Endothelial cell of umbilical vein (primary cell): Measurements from ENCODE around the gene CCL16. TPM values are rescaled to one million over a fixed set of nuclear protein-coding genes. Genes with fewer than 3 reads are reported as not detected.

ENCODE experiments used
- BruUV-seq: library from RNA; stranded (reverse); fragments of 400-500 nt; replicated peaks from 2 replicates; lab custom pipeline; 2021; lab: Mats Ljungman, UMichigan
- CTCF ChIA-PET: fragments of 300-600, 350-600 bp; sonication (Branson Sonifier 250); formaldehyde crosslinking; loops from one replicate; lab custom pipeline; 2021; ENCODE audit warnings: antibody characterized with exemption, inconsistent platforms; lab: Charles Lee
- POLR2A ChIA-PET: fragments of 300-600, 350-600 bp; sonication (Branson Sonifier 250); formaldehyde crosslinking; loops from one replicate; lab custom pipeline; 2021; ENCODE audit warnings: antibody characterized with exemption, inconsistent platforms; lab: Charles Lee
- DNase-seq: peaks from one replicate; pipeline ENCODE4 v3.0.0-alpha.2; 2011; ENCODE audit warnings: low read depth, low spot score
- FAIRE-seq: peaks from 2 replicates; lab custom pipeline; 2011; peaks lifted over from hg19 to GRCh38; lab: Jason Lieb, UNC
- H2AFZ ChIP-seq: 2 replicates; pipeline ENCODE4 v1.6.0; 2012; ENCODE audit warnings: low read depth, low read length, control low read depth, inconsistent platforms
- H3K27ac ChIP-seq: 2 replicates; pipeline ENCODE4 v1.5.1; 2011; ENCODE audit warnings: low read depth, mild to moderate bottlenecking, control low read depth, low read length, moderate library complexity; ENCODE audit not compliant: insufficient read depth
- H3K27me3 ChIP-seq, 2 experiments: 2 replicates each; pipeline versions ENCODE4 v1.6.0 to v1.6.1; 2011; ENCODE audit warnings: low read length in 2 of 2, mixed read lengths in 1 of 2; ENCODE audit not compliant: control insufficient read depth in 2 of 2, insufficient read depth in 2 of 2
- H3K36me3 ChIP-seq, 2 experiments: 2 replicates in 1 of 2; 3 replicates in 1 of 2; pipeline ENCODE4 v1.5.1; 2011; ENCODE audit warnings: low read length in 2 of 2, mild to moderate bottlenecking in 1 of 2, moderate library complexity in 1 of 2; ENCODE audit not compliant: control insufficient read depth in 2 of 2, insufficient read depth in 2 of 2; ENCODE audit errors: extremely low read depth in 1 of 2
- H3K4me1 ChIP-seq: 3 replicates; pipeline ENCODE4 v1.5.1; 2011; ENCODE audit warnings: mild to moderate bottlenecking, low read length; ENCODE audit not compliant: control insufficient read depth, insufficient read depth; ENCODE audit errors: extremely low read depth
- H3K4me2 ChIP-seq: 2 replicates; pipeline ENCODE4 v1.6.1; 2011; ENCODE audit warnings: low read length, control low read depth, mixed read lengths; ENCODE audit not compliant: insufficient read depth
- H3K4me3 ChIP-seq, 3 experiments: fragments of 200-600 bp in 1 of 3; sonication (generic), shearing (Covaris generic) in 1 of 3; replicated peaks in 1 of 3; 2 replicates each; pipeline ENCODE4 v1.5.1; 2011 to 2016; ENCODE audit warnings: control low read depth in 3 of 3, low read length in 3 of 3, mild to moderate bottlenecking in 2 of 3, inconsistent platforms in 1 of 3, low read depth in 1 of 3, moderate library complexity in 1 of 3; ENCODE audit not compliant: insufficient read depth in 1 of 3
- H3K79me2 ChIP-seq: 2 replicates; pipeline ENCODE4 v1.6.0; 2012; ENCODE audit warnings: low read length, inconsistent platforms; ENCODE audit not compliant: control insufficient read depth, insufficient read depth
- H3K9ac ChIP-seq: replicated peaks from 2 replicates; pipeline ENCODE3; 2011; ENCODE audit warnings: low read length, control low read depth; ENCODE audit not compliant: insufficient read depth; ENCODE audit errors: extremely low read depth
- H3K9me1 ChIP-seq: replicated peaks from 3 replicates; pipeline ENCODE4 v1.6.0; 2011; ENCODE audit warnings: mild to moderate bottlenecking, low read length; ENCODE audit not compliant: control insufficient read depth, insufficient read depth; ENCODE audit errors: extremely low read depth
- H3K9me3 ChIP-seq: replicated peaks from 2 replicates; pipeline ENCODE4 v1.5.1; 2012; ENCODE audit warnings: low read length, inconsistent platforms; ENCODE audit not compliant: control insufficient read depth, insufficient read depth
- H4K20me1 ChIP-seq: replicated peaks from 2 replicates; pipeline ENCODE3; 2011; ENCODE audit warnings: mild to moderate bottlenecking, low read length; ENCODE audit not compliant: control insufficient read depth, insufficient read depth; ENCODE audit errors: extremely low read depth
- EZH2 ChIP-seq: IDR thresholded peaks from 2 replicates; pipeline ENCODE4 v1.6.1; 2012; ENCODE audit warnings: borderline replicate concordance, low read depth, mild to moderate bottlenecking, moderate library complexity, low read length, inconsistent platforms; ENCODE audit not compliant: severe bottlenecking
- FOS ChIP-seq: IDR thresholded peaks from 2 replicates; pipeline ENCODE4 v1.6.1; 2011; ENCODE audit warnings: mild to moderate bottlenecking, low read length, moderate library complexity, borderline replicate concordance; ENCODE audit not compliant: insufficient read depth
- GATA2 ChIP-seq: IDR thresholded peaks from 2 replicates; pipeline ENCODE4 v1.7.0; 2011; ENCODE audit warnings: low read depth, mild to moderate bottlenecking, moderate library complexity, mixed read lengths, low read length; ENCODE audit not compliant: insufficient read length, insufficient read depth
- JUN ChIP-seq: IDR thresholded peaks from 2 replicates; pipeline ENCODE4 v1.6.1; 2011; ENCODE audit warnings: borderline replicate concordance, low read depth; ENCODE audit not compliant: insufficient read length, insufficient read depth
- MYC ChIP-seq: IDR thresholded peaks from one replicate; pipeline ENCODE4 v1.6.1; 2011; ENCODE audit warnings: mild to moderate bottlenecking, low read depth, low read length
- POLR2A ChIP-seq: IDR thresholded peaks from 2 replicates; pipeline ENCODE4 v1.6.1; 2012; ENCODE audit warnings: low read depth, mild to moderate bottlenecking, control low read depth, low read length
- POLR2AphosphoS5 ChIP-seq: IDR thresholded peaks from 2 replicates; pipeline ENCODE4 v1.6.1; 2012; ENCODE audit warnings: low read depth, mild to moderate bottlenecking, control low read depth, low read length, moderate library complexity; ENCODE audit not compliant: insufficient read depth
- dilution Hi-C: fragments of 300-500 bp; cut with MboI; formaldehyde crosslinking; loops from one replicate; pipeline ENCODE4 v1.15.0; 2019; ENCODE audit warnings: low sequenced_read_pairs; ENCODE audit not compliant: extremely low pct_ligation_motif_present
- intact Hi-C: fragments of 100-400 bp; cut with micrococcal nuclease; formaldehyde crosslinking; loops from one replicate; pipeline ENCODE4 v1.10.0; 2022
- polyA plus RNA-seq, 4 experiments: library from polyadenylated mRNA; depleted of rRNA in 3 of 4; stranded (reverse) in 3 of 4; unstranded in 1 of 4; fragments of >200 nt; gene quantifications; 2 replicates each; pipeline versions ENCODE4 v1.2.1 to v1.2.3, GENCODE V29; 2011 to 2012; ENCODE audit warnings: missing spikeins in 1 of 4
- total RNA-seq: library from RNA; stranded (reverse); gene quantifications from 2 replicates; pipeline ENCODE4 v1.2.3, GENCODE V29; 2021
- TF ChIP-seq, protein P1 (sequence below): IDR thresholded peaks from 2 replicates; pipeline ENCODE4 v1.6.1; 2011; ENCODE audit not compliant: insufficient read depth, insufficient read length
- TF ChIP-seq, protein P2 (sequence below), 2 donors: IDR thresholded peaks; 1 replicate in 1 of 2; 2 replicates in 1 of 2; pipeline ENCODE4 v1.5.1; 2011; ENCODE audit warnings: low read length in 2 of 2, mild to moderate bottlenecking in 2 of 2, moderate library complexity in 2 of 2, control low read depth in 1 of 2, inconsistent platforms in 1 of 2, low read depth in 1 of 2; ENCODE audit not compliant: insufficient read depth in 1 of 2; ENCODE audit errors: extremely low read depth in 1 of 2

The CCL16 gene
- total and polyA plus RNA-seq, 2 donors (not counting 3 experiments of a cell fraction or from before 2014, with no cell fraction given), result 0.18 to 0.51 TPM

DNA sequence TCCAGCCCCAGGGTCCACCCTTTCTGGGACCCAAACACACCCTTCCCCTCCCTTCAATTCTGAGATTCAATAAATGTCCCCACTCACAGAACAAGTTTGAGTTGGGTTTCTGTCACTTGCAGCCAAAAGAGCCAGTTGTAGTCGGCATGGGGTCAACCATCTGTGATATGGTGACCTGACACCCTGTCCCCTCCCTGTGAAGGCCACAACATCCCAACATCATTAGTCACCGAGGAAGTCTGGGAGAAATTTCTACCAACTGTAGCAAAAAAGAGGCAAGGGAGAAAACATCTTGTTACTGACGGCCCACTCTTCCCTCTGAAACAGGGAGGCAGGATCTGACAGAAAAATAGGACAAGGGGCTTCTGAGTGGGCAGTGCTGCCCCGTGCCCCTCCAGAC is 37.1 kb downstream of the CCL16 start:
- Histone ChIP-seq H2AFZ (no peak overlapping the region), H3K9ac (no peak overlapping the region), H3K27me3 (peaks cover 0 to 2% of the 10 kb centered on the region in 2 experiments), H3K4me1 (no peaks in the 10 kb centered on the region), H3K79me2 (no peaks in the 10 kb centered on the region), H3K36me3 (no peaks in the 10 kb centered on the region), H3K27ac (no peak overlapping the region), H3K9me3 (no peaks in the 10 kb centered on the region), H3K4me3 (no peak overlapping the region), H4K20me1 (no peaks in the 10 kb centered on the region), H3K4me2 (no peak overlapping the region), H3K9me1 (no peaks in the 10 kb centered on the region)
- DNase-seq, result no peak
- ChIA-PET POLR2A (no interaction called here), CTCF (interaction anchor here (0.6 kb wide), 1 partner anchor 129 kb away, joined by 4 read pairs; no protein-coding TSS in a partner anchor)
- BruUV-seq, result no TSS peak
- dilution Hi-C loops, result no loop called here
- intact Hi-C loops, result loop anchor here (10.0 kb wide), 1 partner anchor 99 kb away; no protein-coding TSS in a partner anchor
- FAIRE-seq, result no peak
- TF ChIP-seq POLR2AphosphoS5 (no peak), EZH2 (no peak)
- TF ChIP-seq, protein P1, sequence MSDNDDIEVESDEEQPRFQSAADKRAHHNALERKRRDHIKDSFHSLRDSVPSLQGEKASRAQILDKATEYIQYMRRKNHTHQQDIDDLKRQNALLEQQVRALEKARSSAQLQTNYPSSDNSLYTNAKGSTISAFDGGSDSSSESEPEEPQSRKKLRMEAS, result no peak

DNA sequence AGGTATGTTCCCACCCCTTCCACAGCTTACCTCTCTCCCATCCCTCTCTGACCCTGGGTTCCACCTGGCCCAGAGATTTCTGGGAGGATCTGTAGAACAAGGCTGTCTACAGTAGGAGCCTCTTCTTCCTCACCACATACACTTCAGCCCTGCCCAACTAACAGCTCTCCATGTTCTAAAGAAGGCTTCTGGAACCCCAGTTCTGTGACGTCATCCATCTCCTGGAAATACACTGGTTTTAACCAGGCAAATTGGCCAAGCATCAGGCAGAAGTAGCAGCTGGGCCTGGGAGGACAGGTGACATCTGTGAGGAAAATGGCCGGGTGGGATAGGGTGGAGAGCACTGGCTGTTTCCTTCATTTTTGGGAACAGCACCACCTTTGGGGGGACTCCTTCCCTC is 37.8 kb downstream of the CCL16 start, which contains the start of gene LYZL6:
LYZL6 (minus strand) TSS at position 177 of the 400 bp plus-strand sequence. CDS start 4,357 bp downstream, outside the sequence.
- no peaks in the 10 kb centered on the region for H3K9me3 ChIP-seq
- intact Hi-C loops (loop anchor here (10.0 kb wide), 1 partner anchor 99 kb away; no protein-coding TSS in a partner anchor), dilution Hi-C loops (no loop called here)
- TF ChIP-seq JUN (no peak), FOS (no peak), POLR2A (no peak), MYC (no peak), GATA2 (no peak), POLR2AphosphoS5 (no peak), EZH2 (no peak)
- TF ChIP-seq, protein P2, sequence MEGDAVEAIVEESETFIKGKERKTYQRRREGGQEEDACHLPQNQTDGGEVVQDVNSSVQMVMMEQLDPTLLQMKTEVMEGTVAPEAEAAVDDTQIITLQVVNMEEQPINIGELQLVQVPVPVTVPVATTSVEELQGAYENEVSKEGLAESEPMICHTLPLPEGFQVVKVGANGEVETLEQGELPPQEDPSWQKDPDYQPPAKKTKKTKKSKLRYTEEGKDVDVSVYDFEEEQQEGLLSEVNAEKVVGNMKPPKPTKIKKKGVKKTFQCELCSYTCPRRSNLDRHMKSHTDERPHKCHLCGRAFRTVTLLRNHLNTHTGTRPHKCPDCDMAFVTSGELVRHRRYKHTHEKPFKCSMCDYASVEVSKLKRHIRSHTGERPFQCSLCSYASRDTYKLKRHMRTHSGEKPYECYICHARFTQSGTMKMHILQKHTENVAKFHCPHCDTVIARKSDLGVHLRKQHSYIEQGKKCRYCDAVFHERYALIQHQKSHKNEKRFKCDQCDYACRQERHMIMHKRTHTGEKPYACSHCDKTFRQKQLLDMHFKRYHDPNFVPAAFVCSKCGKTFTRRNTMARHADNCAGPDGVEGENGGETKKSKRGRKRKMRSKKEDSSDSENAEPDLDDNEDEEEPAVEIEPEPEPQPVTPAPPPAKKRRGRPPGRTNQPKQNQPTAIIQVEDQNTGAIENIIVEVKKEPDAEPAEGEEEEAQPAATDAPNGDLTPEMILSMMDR (IDR thresholded peaks at IDR 0.05; ENCODE audit: extremely low read depth in 1 of 2, insufficient read depth in 1 of 2, low read depth in 1 of 2, low read length in 2 of 2), result no peak
- TF ChIP-seq, protein P1, result no peak
- H2AFZ ChIP-seq, result no peak within 1 kb of the TSS
- ChIA-PET POLR2A (no interaction called here), CTCF (interaction anchor here (0.6 to 1.5 kb wide), 3 partner anchors 11 to 540 kb away, joined by 3 to 5 read pairs (median 4); no protein-coding TSS in a partner anchor)
- FAIRE-seq (no peak), DNase-seq (no peak)
- no peak within 1 kb of the TSS for H3K4me3 ChIP-seq
- H3K9me1 ChIP-seq, result no peaks in the 10 kb centered on the region
- H3K9ac ChIP-seq, result no peak within 1 kb of the TSS
- H3K4me2 ChIP-seq, result no peak within 1 kb of the TSS
- H3K27ac ChIP-seq, result no peak within 1 kb of the TSS
- no peaks in the 10 kb centered on the region for H3K36me3 ChIP-seq
- no peaks in the 10 kb centered on the region for H3K4me1 ChIP-seq
- H3K79me2 ChIP-seq, result no peaks in the 10 kb centered on the region
- peaks cover 0 to 2% of the 10 kb centered on the region in 2 experiments for H3K27me3 ChIP-seq
- BruUV-seq, result no TSS peak
- H4K20me1 ChIP-seq, result no peaks in the 10 kb centered on the region
